ENCODE results near the gene PET100.

Gene PET100

DNA sequence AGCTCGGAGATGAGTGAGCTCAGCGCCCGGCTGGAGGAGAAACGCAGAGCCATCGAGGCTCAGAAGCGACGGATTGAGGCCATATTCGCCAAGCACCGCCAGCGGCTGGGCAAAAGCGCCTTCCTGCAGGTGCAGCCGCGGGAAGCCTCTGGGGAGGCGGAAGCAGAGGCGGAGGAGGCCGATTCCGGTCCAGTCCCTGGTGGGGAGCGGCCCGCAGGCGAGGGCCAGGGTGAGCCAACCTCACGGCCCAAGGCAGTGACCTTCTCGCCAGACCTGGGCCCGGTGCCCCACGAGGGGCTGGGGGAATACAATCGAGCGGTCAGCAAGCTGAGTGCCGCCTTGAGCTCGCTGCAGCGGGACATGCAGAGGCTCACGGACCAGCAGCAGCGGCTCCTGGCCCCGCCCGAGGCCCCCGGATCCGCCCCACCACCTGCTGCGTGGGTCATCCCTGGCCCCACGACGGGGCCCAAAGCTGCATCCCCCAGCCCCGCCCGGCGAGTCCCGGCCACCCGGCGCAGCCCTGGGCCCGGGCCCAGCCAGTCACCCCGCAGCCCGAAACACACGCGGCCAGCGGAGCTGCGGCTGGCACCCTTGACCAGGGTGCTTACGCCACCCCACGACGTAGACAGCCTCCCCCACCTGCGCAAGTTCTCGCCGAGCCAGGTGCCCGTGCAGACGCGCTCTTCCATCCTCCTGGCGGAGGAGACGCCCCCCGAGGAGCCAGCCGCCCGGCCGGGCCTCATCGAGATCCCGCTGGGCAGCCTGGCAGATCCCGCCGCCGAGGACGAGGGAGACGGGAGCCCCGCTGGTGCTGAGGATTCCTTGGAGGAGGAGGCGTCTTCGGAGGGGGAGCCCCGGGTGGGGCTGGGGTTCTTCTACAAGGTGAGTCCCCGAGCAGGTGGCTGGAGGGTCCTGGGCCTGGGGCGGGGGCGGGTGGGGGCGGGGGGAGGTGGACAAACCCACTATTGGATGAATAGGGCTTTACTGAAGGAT, 17.0 kb upstream of the PET100 start:
- no peak for DNase-seq

DNA sequence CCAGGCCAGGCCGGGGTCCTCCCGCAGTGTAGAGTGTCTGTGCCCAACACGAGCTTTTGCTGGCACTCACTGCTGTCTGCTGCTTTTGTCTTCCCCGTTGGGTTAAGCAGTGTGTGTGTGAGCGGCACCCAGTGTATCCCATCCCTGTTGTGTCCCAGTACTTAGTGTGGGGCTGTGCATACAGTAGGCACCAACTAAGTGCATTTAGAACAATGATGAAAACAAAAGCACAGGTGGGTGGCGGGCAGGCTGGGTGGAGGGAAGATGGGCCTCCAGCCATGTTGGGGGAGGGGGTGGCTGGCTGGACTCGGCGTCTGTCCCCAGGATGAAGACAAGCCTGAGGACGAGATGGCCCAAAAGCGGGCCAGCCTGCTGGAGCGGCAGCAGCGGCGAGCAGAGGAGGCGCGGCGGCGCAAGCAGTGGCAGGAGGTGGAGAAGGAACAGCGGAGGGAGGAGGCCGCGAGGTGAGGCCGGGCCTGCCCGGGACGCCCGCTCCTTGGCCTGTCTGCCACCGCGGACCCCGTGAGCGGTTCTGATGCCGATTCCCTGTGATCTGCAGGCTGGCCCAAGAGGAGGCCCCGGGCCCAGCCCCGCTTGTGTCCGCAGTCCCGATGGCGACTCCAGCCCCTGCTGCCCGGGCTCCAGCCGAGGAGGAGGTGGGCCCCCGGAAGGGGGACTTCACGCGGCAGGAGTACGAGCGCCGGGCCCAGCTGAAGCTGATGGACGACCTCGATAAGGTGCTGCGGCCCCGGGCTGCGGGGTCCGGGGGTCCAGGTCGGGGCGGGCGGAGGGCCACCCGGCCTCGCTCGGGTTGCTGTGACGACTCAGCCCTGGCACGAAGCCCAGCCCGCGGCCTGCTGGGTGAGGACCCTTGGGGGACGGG, 14.5 kb upstream of the PET100 start:
- no peak for DNase-seq

DNA sequence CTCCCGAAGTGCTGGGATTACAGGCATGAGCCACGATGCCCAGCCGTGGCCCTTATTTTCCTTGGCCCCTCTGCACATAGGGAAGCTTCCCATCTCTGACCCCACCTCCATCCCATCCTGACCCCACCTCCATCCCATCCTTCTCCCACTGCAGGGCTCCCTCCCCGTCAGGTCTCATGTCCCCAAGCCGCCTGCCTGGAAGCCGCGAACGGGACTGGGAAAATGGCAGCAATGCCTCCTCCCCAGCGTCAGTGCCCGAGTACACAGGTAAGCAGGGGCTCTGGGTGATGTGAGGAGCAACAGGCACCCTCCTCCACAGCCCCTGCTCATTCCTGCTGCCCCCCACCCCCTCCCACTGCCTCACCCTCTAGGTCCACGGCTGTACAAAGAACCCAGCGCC, 12.4 kb upstream of the PET100 start:
- no peak for DNase-seq

DNA sequence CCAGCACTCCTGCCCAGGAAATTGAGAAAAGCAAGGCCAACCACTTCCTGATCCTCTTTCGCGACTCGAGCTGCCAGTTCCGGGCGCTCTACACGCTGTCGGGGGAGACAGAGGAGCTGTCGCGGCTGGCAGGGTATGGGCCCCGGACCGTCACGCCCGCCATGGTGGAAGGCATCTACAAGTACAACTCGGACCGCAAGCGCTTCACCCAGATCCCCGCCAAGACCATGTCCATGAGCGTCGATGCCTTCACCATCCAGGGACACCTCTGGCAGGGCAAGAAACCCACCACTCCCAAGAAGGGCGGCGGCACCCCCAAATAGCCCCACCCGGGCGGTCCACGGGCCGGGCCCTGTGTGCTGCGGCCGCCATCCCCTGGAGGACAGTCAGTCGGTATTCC, 11.9 kb upstream of the PET100 start:
- DNase-seq = no peak

DNA sequence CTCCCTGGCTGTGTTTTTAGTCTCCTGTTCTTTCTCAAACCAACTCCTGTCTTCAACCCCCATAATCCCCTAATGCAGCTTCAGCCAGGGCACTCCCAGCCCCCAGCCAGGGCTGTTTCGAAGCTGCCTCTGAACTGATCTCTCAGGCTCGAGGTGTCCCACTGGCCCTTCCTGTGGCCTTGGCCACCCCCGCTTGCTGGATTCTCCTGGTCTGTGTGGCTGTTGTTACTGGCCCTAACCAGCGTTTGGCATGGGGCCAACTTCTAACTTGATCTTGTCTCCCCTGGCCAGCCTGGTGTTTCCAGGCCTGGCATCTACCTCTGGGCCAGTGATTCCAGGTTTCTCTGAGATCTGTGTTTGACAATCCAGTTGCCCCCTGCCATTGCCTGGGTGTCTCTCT, 11.2 kb upstream of the PET100 start:
- no peak for DNase-seq

DNA sequence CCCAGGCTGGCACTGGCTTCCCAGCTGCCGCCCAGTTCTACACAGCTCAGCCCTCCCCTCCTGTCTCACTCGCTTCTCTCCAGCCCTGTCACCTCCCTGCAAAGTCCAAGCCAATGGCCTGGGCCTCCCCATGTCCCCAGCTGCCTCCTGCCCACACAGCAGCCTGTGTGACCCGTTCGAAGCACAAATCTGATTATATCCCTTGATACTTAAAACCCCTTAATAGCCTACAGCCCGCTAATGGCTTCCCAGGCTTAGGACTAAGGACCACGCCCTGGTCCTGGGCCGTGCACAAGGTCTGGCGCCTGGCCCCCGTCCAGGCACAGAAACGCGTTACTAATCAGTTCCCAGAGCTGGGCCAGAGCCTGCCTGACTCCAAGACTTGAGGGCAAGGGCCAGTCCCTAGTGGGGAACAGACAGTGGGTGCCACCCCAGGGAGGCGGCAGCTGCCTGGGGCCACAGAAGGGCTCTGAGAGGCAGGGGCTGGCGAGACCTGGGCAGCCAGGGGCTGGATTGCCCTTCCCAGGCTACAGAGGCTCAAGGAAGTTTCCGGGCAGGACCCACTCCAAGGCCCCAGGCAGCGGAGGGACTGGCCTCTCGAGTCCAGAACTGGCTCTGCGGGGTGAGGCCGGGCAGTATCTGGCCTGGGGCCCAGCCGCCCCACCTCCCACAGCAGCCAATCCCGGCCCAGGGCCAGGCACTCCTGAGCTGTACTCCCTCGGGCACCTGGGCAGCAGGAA, 10.7 kb upstream of the PET100 start:
- no peak for DNase-seq

DNA sequence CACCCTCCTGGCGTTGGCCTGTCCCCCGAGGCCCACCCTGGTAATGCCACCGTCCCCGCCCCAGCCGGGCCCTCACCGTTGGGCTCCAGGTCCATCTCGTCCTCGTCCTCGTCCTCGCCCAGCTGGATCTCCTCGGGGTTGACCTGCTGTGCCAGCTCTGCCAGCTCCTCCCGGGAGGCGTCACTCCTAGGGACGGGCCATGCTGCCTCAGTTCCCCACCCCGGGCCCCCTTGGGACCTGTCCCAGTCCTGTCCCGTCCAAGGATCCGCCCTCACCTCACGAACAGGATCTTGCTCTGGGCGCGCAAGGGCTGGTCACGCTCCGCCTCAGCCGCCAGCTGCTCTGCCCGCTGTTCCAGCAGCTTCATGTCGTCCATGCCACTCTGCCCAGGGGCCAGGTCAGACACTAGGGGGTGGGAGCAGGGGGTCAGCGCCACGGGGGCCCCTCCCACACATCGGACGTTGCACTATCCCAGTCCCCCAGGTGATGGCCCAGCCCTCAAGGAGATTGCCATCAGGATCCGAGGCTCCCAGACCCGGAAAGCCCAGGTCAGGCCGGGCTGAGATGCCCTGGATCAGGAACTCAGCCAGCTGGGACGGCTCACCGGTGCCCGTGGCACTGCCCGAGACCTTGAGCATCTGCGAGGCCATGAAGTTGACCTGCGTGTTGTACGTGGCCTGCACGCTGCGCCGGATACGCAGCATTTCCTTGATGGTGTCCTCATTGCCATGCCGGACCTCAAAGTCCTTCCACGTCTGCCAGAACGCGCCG, 9.7 kb upstream of the PET100 start:
- no peak for DNase-seq

DNA sequence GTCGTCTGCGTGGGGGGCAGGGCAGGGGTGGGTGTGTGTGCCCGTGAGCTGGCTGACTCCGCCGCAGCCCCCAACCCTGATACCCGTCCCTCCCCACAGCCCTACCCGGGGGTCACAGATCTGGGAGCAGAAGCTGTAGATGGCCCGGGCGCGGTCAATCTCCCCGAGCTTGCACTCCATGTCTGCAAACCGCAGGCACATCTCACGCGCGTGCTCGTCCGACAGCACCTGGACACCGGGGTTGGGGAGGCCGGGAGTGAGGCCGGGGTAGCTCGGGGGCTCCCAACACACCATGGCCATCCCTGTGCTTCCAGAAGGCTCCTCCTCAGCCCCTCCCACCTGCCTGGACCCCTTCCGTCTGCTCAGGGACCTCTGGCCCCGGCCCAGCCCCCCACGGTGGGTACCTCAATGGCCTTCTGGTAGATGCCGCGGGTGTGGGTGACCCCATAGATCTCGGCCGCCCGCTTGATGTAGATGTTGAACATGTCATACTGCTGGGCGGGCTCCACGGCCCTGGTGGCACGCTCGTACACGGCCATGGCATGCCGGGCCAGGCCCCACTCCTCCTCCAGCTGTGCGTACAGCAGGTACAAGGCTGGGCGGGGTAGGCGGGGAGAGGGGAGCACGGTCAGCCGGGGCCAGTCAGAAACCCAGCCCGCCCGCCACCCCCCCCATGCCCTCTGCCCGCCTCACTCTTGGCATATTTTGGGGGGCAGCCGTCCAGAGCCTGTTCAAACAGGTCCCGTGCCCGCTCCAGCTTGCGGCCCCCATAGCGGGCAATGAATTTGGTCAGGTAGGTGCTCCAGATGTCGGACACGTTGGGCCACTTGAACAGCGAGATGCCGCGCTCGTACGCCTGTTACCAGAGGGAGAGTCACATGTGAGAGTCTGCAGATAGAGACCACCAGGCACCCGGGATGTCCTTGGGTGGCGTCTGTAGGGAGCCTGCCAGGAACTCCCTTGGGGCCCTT, 8.9 kb upstream of the PET100 start:
- DNase-seq = no peak

DNA sequence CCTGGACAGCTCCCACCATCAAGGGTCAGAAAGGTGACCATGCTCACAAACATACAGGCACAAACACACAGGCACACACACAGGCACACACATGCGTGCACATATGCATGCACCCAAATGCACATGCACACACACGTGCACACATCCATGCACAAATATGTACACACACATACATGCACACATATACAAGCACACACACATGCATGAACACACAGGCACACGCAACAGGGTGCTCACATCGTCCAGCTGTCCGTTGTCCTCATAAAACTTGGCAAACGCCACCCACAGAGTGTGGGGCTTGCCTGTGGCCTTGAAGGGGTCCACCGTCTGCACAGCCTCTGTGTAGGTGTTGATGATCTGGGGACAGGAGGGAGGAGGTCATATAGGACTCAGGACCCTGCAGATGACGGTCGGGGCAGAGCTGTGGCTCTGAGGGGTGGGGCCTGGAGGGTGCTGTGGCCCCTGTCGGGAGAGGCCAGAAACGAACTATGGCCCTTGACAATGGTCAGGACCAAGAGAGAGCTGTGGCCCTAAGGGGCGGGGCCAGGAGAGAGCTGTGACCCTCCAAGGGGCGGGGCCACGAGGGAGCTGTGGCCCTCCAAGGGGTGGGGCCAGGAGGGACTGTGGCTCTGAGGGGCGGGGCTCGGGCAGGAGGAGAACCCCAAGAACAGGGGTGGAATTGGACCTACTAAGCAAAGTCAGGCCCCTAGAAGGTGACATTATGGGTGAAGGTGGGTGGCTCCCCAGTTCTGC, 6.5 kb upstream of the PET100 start:
- DNase-seq = peak; percentile 7

DNA sequence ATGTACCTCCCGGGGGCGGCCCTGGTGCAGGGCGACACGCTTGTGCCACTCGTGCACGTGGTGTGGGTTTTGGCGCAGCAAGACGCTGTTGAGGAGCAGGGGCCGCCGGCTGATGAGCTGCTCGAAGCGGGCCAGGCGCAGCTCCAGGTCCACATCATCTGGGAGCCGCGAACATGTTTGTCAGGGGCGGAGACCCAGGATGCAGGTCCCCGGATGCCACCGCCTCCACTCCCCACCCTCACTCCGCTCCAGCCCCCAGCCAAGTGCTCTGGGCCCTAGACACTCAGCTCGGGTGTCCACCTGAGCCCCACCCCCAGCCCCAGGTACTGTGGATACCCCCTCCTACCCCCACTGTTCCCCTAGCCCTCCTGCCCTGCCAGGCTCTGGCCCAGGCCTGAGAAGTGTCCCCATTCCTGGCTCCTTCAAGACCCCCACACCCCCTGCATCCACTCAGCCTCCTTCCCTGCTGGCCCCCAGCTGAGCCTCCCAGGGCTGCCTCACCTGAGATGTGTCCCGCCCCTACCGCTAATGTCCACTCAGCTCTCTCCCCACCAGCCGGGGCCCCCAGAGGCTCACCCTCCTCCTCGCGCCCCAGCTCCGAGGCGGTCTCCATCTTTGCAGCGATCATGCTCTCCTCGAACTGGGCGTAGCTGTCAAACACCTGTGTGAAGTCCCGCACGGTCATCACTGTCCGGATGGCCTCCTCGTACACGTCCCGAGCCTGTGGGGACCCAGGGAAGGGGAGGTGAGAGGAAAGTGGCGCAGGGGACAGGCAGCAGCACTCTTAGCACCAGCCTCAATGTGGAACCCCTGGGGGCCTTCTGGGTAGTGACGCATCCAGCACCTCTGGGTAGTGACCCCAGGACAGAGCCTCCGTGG, 5.6 kb upstream of the PET100 start:
- DNase-seq = no peak

DNA sequence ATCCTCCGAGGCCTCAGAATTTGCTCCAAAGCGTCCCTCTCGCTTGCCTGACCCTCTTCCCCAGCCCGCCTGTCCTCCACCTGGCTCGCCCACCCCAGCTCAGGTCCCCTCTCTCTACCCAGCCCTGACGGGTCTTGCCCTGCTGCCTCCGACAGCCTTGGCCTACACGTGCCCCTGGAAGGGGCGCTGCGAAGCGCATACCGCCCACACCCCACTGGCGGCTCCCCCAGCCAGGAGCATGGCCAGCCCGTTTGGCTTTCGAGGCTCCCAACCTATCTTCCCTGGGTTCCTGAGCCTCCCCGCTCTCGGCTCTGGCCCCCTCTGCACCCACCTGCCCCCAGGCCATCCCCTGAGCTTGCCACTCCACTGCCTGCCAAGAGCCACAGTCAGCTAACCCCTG, 4.8 kb upstream of the PET100 start:
- DNase-seq = no peak

DNA sequence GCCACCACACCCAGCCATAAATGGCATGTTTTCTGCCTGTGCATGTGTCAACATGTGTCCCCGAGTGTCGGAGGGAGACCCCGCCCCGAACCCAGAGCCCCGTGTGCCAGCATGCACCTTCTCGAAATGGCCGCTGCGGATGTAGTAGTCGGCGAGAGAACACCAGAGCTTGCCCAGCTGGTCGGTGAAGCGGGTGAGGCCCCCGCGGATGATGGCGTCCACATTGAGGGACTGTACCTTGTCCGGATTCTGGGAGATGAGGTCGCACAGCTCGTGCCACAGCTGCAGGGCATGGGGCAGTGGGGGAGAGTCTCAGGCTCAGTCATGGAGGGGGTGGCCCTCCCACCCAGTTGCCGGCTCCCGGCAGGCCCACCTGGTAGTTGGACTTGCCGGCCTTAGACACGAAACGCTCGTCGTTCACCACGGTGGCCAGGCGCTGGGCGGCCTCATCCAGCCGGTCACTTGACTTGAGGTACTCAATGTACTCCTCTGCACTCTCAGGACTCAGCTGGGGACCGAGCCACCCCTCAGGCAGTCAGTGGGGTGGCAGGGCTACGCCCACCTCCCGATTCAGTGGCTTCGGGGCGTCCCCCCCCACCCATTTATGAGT, 3.7 kb upstream of the PET100 start:
- no peak for DNase-seq

DNA sequence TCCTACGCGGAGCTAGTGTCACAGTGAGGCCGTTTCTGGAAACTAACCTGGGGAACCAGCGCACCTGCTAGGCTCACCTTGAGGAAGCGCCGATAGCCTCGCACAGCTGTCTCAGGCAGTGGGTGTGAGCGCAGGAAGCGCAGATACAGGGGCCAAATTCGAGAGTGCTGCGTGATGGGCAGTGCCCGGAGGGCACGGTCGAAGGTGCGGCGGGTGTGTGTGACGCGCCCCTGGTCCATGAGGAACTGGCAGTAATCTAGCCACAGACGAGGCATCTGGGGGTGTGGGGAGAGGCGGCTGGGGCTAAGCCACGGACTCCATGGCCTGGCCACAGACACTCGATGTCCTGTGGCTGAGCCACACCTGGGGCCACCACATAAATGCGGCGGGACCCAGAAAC, 2.4 kb upstream of the PET100 start:
- DNase-seq = no peak

DNA sequence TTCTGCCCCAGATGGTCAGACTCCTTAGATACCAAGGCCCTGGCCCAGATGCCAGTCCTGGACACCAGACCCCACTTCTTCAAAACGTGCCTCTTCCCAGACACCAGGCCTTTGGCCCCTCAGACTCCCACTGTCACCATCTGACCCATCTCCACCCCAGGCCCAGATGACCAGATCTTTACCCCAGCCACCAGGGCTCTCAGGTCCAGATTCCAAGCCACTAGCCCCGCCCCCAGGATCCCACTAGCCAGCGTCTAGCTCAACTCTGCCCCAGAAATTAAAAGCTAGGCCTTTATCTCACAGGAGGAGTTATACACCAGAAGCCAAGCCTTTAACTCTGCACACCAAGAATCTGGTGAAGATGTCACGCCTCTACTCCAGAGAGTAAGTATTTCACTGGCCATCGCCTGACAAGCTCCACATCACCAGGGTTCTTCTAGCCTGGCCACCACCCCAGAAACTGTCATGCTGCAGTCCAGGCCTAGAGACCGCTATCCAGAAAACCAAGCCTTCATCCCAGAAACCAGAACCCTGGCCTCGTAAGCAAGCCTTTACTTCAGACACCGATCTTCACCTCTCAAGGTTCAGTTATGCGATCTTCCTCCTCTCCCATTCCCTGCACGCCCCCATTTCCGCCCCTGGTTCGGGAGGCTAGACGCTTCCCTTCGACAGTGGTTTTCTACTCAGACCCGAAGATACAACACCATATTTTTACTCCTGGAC, 843 bp upstream of the PET100 start:
- no peak for DNase-seq

DNA sequence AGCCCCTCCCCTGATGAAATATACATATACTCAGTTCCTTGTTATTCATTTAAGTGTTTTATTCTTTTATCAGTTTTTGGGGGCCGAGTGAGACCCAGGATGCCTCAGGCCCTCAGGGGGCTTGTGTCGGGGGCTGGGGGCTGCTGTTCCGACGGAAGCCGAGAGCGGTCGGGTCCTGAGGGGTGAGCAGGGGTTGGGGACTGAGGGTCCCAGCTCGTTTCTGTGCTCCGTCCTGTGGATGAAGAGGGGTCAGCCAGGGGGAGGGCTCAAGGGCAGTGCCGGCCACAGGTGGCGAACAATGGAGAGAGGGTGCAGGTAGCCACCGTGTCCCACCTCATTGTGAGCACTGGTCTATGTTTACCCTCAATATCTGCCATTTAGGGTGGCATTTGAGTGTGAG, 2.0 kb downstream of the PET100 start:
- no peak for DNase-seq

DNA sequence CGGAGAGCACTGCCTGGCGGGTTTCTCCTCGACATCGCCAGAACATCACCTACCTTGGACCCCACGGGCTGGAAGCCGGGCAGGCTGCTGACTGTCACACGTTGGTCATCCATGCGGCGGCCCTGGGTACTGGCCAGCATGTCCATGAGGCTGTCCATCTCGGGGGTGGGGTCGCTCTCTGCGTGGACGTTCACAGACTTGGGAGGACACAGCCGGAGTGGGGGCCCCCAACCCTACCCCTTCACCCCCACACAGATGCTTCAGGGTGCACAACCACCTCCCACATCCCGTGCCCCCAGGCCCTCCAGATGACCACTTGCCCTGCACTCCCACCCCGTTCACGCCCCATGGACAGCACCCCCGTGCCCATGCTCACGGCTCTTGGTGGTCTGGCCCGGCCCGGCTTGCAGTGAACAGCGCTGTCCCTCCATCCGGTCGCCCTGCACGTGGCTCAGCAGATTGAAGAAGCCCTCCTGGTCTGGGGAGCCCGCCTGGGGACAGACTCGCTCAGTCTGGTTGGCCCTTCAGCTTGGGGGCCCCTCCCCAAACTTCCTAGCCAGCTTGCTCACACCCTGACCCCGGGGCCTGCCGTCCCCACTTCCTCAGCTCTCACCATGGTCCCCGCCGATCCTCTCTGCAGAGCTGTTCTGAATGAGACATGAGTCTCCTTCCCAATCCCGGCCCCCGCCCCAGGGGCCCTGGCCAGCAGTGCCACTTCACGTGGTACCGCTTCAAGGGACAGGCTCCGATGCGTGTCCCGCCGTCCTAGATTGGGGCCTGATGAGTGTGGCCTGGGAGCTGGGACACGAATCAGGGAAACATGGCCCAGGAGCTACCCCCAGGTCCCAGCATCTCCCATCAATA, 3.0 kb downstream of the PET100 start:
- DNase-seq = no peak

DNA sequence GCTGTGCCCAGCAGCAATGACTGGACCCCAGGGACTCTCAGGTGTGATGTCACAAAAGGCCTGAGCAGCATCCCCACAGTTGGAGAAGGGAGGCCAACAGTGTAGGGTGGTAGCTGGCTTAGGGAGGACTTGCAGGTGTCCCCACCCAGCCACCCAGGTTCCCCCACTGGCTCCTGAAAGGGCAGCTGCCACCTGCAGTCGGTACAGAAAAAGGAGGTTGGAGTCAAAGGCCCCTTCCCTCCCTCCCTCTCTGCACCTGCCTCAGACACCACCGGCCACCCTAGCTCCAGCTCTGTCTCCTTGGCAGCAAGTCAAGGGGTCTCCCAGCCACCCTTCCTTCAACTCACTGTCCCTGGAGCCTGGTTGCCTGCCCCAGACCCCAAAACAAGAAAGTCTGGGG, 4.1 kb downstream of the PET100 start, which contains the start of gene PCP2:
PCP2 (minus strand) TSS at position 22 of the 400 bp plus-strand sequence. CDS start 262 bp downstream, outside the sequence.
- DNase-seq = no peak
